Sigmoid colon (tissue), 7 donors: Measurements from ENCODE around the gene ITGA1. TPM values are rescaled to one million over a fixed set of nuclear protein-coding genes. Genes with fewer than 3 reads are reported as not detected.

Source experiments
- DNase-seq: peaks from one replicate; pipeline ENCODE4 v3.0.0-alpha.2; 2019
- H3K27ac ChIP-seq, 4 donors: fragments of 200-600 bp; sonication (generic); one replicate each; pipeline ENCODE4 v1.5.1; 2016 to 2019; ENCODE audit warnings: mild to moderate bottlenecking in 1 of 4
- H3K27me3 ChIP-seq, 3 donors: fragments of 200-600 bp; sonication (generic); one replicate each; pipeline ENCODE4 v1.5.1; 2019; ENCODE audit warnings: mild to moderate bottlenecking in 1 of 3
- H3K36me3 ChIP-seq, 4 donors: fragments of 200-600 bp; sonication (generic); one replicate each; pipeline ENCODE4 v1.5.1; 2016 to 2019
- H3K4me1 ChIP-seq, 4 donors: fragments of 200-600 bp; sonication (generic); one replicate each; pipeline ENCODE4 v1.5.1; 2017 to 2019
- H3K4me3 ChIP-seq, 4 donors: fragments of 200-600 bp; sonication (generic); one replicate each; pipeline ENCODE4 v1.5.1; 2017 to 2019; ENCODE audit warnings: mild to moderate bottlenecking in 2 of 4, moderate library complexity in 1 of 4
- H3K9me3 ChIP-seq, 4 donors: fragments of 200-600 bp in 3 of 4; sonication (generic) in 3 of 4; one replicate each; pipeline versions ENCODE4 v1.5.1 to v1.6.1; 2013 to 2019
- CTCF ChIP-seq, 4 experiments: fragments of 450-650 bp in 3 of 4; fragments of 200-600 bp in 1 of 4; IDR thresholded peaks; one replicate each; pipeline ENCODE4 v1.5.1; 2016 to 2019; ENCODE audit warnings: antibody characterized with exemption in 4 of 4, mild to moderate bottlenecking in 3 of 4, moderate library complexity in 2 of 4
- EP300 ChIP-seq, 4 donors: sonication (generic); formaldehyde crosslinking; IDR thresholded peaks; one replicate each; pipeline ENCODE4 v1.6.1; 2017; ENCODE audit warnings: antibody characterized with exemption in 4 of 4
- POLR2A ChIP-seq, 2 donors: fragments of 450-650 bp; IDR thresholded peaks; one replicate each; pipeline ENCODE4 v1.6.1; 2016; ENCODE audit warnings: antibody characterized with exemption in 2 of 2, mild to moderate bottlenecking in 2 of 2, moderate library complexity in 2 of 2
- POLR2AphosphoS5 ChIP-seq, 4 donors: sonication (generic); formaldehyde crosslinking; IDR thresholded peaks; one replicate each; pipeline ENCODE4 v1.6.1; 2017; ENCODE audit warnings: antibody characterized with exemption in 4 of 4
- WGBS, 2 donors: extraction: QIAGEN DNeasy Blood & Tissue Kit; methylation state at CpG; one replicate each; pipeline ENCODE4 v1.1.7; 2013; 5-methylcytosine and 5-hydroxymethylcytosine counted together
- intact Hi-C: fragments of 100-400 bp; cut with DNase I; formaldehyde crosslinking; loops from one replicate; pipeline ENCODE4 v1.15.1; 2023
- polyA plus RNA-seq, 3 donors: library from polyadenylated mRNA; stranded (reverse); fragments of 200-250 nt; gene quantifications; one replicate each; pipeline ENCODE4 v1.2.3, GENCODE V29; 2013
- total RNA-seq, 4 donors: library from RNA; depleted of rRNA; stranded (reverse); fragments of >200 nt; gene quantifications; one replicate each; pipeline ENCODE4 v1.1.0, GENCODE V29; 2016
- donor health status: healthy with polysubstance abuse.
- donor health status: Bipolar disorder and iron deficiency.
- donor health status: healthy.

The ITGA1 gene
- total and polyA plus RNA-seq, 7 donors, result 1.8 to 511 (median 162) TPM

DNA sequence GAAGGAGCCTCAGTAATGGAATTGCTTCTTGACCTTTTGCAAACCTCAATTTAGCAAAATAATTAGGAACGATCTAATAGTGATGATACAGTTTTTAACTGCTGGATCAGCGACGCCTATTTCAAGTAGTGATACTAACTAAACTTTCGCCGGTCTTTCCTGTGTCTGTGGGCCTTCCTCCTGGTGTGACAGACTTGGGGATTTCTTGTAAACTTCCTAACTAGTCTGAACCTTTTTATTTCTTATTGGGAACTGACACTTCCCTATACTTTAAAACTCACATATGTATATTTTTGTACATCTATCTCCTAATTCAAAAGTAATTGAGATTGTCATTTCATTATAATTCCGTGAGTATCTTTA, 15.2 kb downstream of the ITGA1 start:
- Histone ChIP-seq H3K4me3 (peak overlapping the region; percentile 47 to 71 (median 56)), H3K27me3 (no peaks in the 10 kb centered on the region), H3K27ac (peak overlapping the region; percentile 91 to 97 (median 94)), H3K36me3 (peaks cover 0 to 8% (median 0%) of the 10 kb centered on the region in 4 donors), H3K9me3 (no peaks in the 10 kb centered on the region), H3K4me1 (peaks cover 0 to 96% (median 79%) of the 10 kb centered on the region in 4 donors)
- 68 to 69% methylated on average over 6 of the region's 6 CpGs for WGBS, 2 donors
- no peak for DNase-seq
- intact Hi-C loops, result loop anchor here (5.0 kb wide), 1 partner anchor 34 kb away; no protein-coding TSS in a partner anchor
- no peak for TF ChIP-seq POLR2A (IDR thresholded peaks at IDR 0.05)
- no peak for TF ChIP-seq POLR2AphosphoS5 (IDR thresholded peaks at IDR 0.05)
- no peak for TF ChIP-seq EP300 (IDR thresholded peaks at IDR 0.05)
- TF ChIP-seq CTCF (IDR thresholded peaks at IDR 0.05), result no peak

GRCh38 chr5:52804387-52804791, 16.7 kb downstream of the ITGA1 start:
- Histone ChIP-seq H3K4me1 (peaks cover 0 to 93% (median 78%) of the 10 kb centered on the region in 4 donors), H3K4me3 (peak overlapping the region in 3 of 4 donors; percentile 1 to 71 (median 56))

GRCh38 chr5:52804981-52805380, 17.3 kb downstream of the ITGA1 start:
- 79 to 85% methylated on average over 2 of the region's 2 CpGs for WGBS, 2 donors
- TF ChIP-seq EP300 (IDR thresholded peaks at IDR 0.05) (no peak), POLR2A (IDR thresholded peaks at IDR 0.05) (no peak), CTCF (IDR thresholded peaks at IDR 0.05) (no peak), POLR2AphosphoS5 (IDR thresholded peaks at IDR 0.05) (no peak)
- Histone ChIP-seq H3K36me3 (peaks cover 0 to 8% (median 0%) of the 10 kb centered on the region in 4 donors), H3K4me1 (peaks cover 0 to 94% (median 81%) of the 10 kb centered on the region in 4 donors), H3K27me3 (no peaks in the 10 kb centered on the region), H3K27ac (peak overlapping the region; percentile 91 to 97 (median 94)), H3K9me3 (no peaks in the 10 kb centered on the region), H3K4me3 (peak overlapping the region in 3 of 4 donors; percentile 1 to 71 (median 56))
- intact Hi-C loops, result loop anchor here (5.0 kb wide), 1 partner anchor 32 kb away; no protein-coding TSS in a partner anchor
- no peak for DNase-seq

More at GRCh38 chr5:52804387-52804791, 16.7 kb downstream of the ITGA1 start:
- TF ChIP-seq CTCF (IDR thresholded peaks at IDR 0.05), result no peak
- TF ChIP-seq POLR2AphosphoS5 (IDR thresholded peaks at IDR 0.05), result no peak
- TF ChIP-seq POLR2A (IDR thresholded peaks at IDR 0.05), result no peak
- TF ChIP-seq EP300 (IDR thresholded peaks at IDR 0.05), result no peak
- no peak for DNase-seq
- H3K9me3 ChIP-seq, result no peaks in the 10 kb centered on the region
- intact Hi-C loops, result loop anchor here (5.0 kb wide), 1 partner anchor 33 kb away; no protein-coding TSS in a partner anchor
- H3K36me3 ChIP-seq, result peaks cover 0 to 8% (median 0%) of the 10 kb centered on the region in 4 donors
- H3K27ac ChIP-seq, result peak overlapping the region; percentile 91 to 97 (median 94)
- 46 to 59% methylated on average over 2 of the region's 2 CpGs for WGBS, 2 donors
- no peaks in the 10 kb centered on the region for H3K27me3 ChIP-seq

- TF ChIP-seq POLR2A (IDR thresholded peaks at IDR 0.05) (no peak), POLR2AphosphoS5 (IDR thresholded peaks at IDR 0.05) (no peak), CTCF (IDR thresholded peaks at IDR 0.05) (no peak), EP300 (IDR thresholded peaks at IDR 0.05) (no peak)
- no peaks in the 10 kb centered on the region for H3K27me3 ChIP-seq
- no peak for DNase-seq
- no peak overlapping the region for H3K4me3 ChIP-seq
- H3K4me1 ChIP-seq, result peaks cover 0 to 95% (median 84%) of the 10 kb centered on the region in 4 donors
- intact Hi-C loops, result no loop called here
- peaks cover 0 to 8% (median 0%) of the 10 kb centered on the region in 4 donors for H3K36me3 ChIP-seq
- H3K27ac ChIP-seq, result peak overlapping the region; percentile 91 to 97 (median 94)
- no peaks in the 10 kb centered on the region for H3K9me3 ChIP-seq
- WGBS, 2 donors, result 78 to 87% methylated on average over 2 of the region's 2 CpGs
Observed at GRCh38 chr5:52805615-52806014, 17.9 kb downstream of the ITGA1 start.
